COLO668 (cell line): ENCODE measurements around the gene SLC26A11.

Experiments used
- DNase-seq: peaks from one replicate; lab custom pipeline; 2025; ENCODE audit not compliant: unreplicated experiment; lab: John Stamatoyannopoulos, UW

SLC26A11 gene

GRCh38 chr17:80217703-80218362, 2.4 kb upstream of the SLC26A11 start:
- DNase-seq: no peak

DNA sequence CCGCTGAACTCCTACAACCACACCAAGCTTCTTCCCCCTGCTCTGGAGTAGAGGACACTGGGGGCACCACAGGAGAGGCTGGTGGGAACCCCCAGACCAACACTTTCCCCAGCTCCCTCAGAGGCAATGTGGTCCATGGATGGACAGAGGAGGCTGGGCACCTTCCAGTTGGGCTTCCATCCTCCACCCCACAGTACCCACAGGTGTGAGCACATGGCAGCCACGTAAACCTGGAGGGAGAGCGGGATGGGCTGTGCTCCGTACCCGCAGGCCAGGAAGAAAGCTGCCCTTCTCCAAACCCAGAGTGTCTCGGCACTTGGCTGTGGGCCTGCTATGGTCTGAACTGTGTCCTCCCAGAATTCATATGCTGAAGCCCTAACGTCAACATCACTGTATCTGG, 1.8 kb upstream of the SLC26A11 start:
- DNase-seq: no peak

GRCh38 chr17:80219013-80219762, 1.0 kb upstream of the SLC26A11 start:
- peak; percentile 10 for DNase-seq

DNA sequence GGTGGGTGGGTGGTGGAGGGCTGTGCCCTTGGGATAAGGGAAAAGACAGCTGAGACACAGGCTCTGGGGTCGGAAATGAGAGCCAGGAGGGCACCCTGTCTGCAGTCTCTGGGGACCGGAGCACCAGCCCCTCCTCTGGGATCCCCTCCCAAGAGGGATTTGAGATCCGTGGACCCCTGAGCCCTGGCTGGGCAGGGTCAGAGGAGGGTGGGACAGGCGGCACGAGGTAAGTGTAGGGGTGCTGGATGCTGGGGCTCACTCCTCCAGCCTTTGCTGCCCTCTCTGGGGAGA, 519 bp upstream of the SLC26A11 start:
- DNase-seq: no peak

- no peak for DNase-seq
Measured at GRCh38 chr17:80220736-80221215, 549 bp downstream of the SLC26A11 start.

- DNase-seq: no peak
Measured at GRCh38 chr17:80221351-80222105, 1.3 kb downstream of the SLC26A11 start.

- no peak for DNase-seq
Measured at GRCh38 chr17:80222376-80223141, 2.3 kb downstream of the SLC26A11 start.

- DNase-seq: no peak
Measured at GRCh38 chr17:80223142-80223815, 3.1 kb downstream of the SLC26A11 start.

- DNase-seq: no peak
Measured at GRCh38 chr17:80223838-80224497, 3.7 kb downstream of the SLC26A11 start.

- DNase-seq: no peak
Measured at GRCh38 chr17:80224683-80225082, 4.5 kb downstream of the SLC26A11 start.

GRCh38 chr17:80225230-80225629, 5.0 kb downstream of the SLC26A11 start:
- DNase-seq: no peak

GRCh38 chr17:80227156-80227555, 6.9 kb downstream of the SLC26A11 start:
- no peak for DNase-seq

- DNase-seq: no peak
Measured at GRCh38 chr17:80227666-80228065, 7.4 kb downstream of the SLC26A11 start.

GRCh38 chr17:80228477-80228876, 8.2 kb downstream of the SLC26A11 start:
- DNase-seq: no peak

DNA sequence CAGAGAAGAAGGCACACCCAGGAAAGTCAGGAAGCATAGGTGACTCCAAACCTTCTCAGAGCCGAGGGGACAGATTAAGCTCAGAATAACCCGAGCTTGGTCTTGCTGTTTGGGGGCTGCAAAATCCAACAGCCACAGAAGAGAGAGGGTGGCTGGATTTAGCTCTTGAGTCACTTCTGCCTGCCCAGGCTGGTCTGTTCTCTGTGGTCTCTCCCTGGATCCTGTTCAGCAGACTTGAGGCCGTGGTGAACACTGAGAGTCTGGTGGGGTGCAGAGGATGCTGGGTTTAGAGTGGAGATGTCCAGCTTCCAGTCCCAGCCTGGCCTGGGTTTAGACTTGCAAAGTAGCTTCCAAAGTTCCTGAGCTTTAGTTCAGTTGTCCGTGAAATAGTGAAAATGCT, 8.8 kb downstream of the SLC26A11 start:
- no peak for DNase-seq

GRCh38 chr17:80232438-80232837, 12.2 kb downstream of the SLC26A11 start:
- DNase-seq: no peak

GRCh38 chr17:80233202-80233601, 13.0 kb downstream of the SLC26A11 start:
- no peak for DNase-seq

GRCh38 chr17:80236911-80237310, 16.7 kb downstream of the SLC26A11 start:
- DNase-seq: no peak

- DNase-seq: peak; percentile 1
Measured at GRCh38 chr17:80237386-80237785, 17.2 kb downstream of the SLC26A11 start.

DNA sequence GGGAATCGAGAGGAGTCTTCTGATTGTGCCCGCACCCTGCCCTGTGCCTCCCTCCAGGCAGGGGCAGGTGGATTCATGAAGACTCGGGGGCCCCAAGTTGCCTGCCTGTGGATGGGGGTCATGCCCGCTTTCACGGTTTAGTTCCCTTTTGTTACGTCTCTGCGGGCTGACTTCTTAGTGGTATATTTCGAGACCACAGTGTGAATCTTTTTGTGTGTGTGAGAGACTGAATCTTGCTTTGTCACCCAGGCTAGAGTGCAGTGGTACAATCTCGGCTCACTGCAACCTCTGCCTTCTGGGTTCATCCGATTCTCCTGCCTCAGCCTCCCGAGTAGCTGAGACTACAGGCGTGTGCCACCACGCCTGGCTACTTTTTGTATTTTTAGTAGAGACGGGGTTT, 22.3 kb downstream of the SLC26A11 start:
- no peak for DNase-seq
